Renal pelvis (tissue), 4 donors: Measurements from ENCODE around the gene MAGI2. TPM values are rescaled to one million over a fixed set of nuclear protein-coding genes. Genes with fewer than 3 reads are reported as not detected.
"Not testable (repeated sequence)": the region's sequence is repeated elsewhere in the genome, so short reads cannot be mapped to it uniquely, and the experiment has no call there.

Experiments used
- DNase-seq: peaks from one replicate; pipeline ENCODE4 v3.0.0-alpha.2; 2013
- polyA plus RNA-seq, 3 donors: library from polyadenylated mRNA; unstranded; fragments of 120-200 nt; gene quantifications; one replicate each; pipeline ENCODE4 v1.2.1, GENCODE V29; 2013; ENCODE audit not compliant: insufficient read length in 3 of 3

Gene MAGI2
- polyA plus RNA-seq, 3 donors: 33.9 to 41.0 (median 34.3) TPM

DNA sequence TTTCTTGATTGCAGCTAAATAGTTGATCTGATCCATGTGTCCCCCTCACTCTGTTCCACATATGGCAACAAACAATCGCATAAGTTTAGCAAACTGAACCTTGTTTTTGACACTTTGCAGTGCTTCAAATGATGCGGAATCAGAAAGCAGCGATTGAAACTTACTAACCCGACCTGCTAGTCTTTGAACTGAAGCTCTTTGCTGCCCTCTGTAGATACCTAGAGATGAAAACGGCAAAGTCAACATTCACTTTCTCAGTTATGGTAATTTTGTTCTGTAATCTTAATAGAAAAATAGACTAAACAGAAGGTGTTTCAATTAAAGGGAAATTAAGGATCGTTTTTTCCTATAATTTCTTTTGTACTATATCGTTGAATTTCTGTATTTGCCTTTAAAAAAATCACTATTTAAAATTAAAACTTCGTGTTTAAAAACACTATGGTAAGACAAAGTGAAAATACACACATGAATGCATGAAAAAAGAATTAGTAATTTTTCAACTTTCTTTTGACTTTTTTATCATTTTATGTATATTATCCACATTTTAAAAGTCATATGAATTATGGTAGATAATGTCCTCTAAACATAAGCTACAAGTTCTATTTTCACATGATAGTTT, 276.5 kb downstream of the MAGI2 start:
- peak; percentile 34 for DNase-seq

DNA sequence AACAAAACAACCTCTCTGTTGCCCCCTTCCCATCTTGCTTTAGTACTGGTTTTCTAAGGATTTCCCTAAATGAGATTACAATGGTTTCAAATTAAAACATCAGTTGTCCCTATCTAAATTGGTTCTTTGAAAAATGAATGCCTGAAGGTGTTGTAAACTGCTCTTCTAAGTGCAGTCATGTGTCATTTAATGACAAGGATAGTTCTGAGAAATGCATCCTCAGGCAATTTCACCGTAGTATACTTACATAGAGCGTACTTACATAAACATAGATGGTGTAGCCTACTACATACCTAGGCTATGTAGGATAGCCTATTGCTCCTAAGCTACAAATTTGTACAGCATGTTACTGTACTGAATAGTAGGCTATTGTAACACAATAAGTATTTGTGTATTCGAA, 278.1 kb downstream of the MAGI2 start:
- no peak for DNase-seq

- no peak for DNase-seq
These were observed 288.2 kb downstream of the MAGI2 start for GRCh38 chr7:79165225-79165624.

DNA sequence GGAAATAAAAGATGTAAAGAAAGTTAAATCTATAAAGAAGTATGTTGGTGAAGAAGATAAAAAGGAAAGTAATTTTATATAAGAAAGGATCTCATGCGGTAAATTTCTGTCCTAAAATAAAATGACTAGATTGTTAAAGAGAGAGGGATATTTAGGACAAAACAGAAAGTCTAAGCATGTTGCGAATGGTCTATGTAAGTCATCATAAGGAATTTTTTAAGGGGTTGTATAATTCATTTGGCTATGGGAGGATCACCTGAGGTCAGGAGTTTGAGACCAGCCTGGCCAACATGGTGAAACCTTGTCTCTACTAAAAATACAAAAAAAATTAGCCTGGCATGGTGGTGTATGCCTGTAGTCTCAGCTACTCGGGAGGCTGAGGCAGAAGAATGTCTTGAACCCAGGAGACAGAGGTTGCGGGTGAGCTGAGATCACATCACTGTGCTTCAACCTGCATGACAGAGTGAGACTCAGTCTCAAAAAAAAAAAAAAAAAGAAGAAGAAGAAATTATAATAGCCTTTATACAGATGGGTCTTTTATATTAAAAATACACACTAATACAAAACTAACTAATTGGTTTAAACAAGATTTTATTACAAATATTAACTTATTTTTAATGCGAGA, 294.3 kb downstream of the MAGI2 start:
- DNase-seq: no peak

- no peak for DNase-seq
These were observed 296.2 kb downstream of the MAGI2 start for GRCh38 chr7:79157281-79157680.

DNA sequence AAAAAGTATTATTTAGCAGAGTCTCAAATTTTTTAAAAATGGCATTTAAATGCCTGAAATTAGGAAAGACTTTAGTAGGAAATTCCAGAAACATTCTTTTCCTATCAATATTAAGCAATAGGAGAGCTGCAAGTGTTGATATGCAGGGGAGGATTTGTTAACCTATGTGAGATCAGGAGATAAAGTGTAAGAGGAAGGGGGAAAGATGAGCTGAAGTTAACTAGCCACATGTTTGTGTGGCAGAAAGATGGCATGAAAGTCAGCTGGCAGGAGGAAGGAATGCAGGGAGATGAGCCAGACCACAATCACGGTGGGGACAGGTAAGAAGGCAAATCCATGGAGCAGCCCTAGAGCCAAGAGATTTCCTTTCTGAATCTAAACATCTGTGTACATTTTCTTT, 303.6 kb downstream of the MAGI2 start:
- no peak for DNase-seq

DNA sequence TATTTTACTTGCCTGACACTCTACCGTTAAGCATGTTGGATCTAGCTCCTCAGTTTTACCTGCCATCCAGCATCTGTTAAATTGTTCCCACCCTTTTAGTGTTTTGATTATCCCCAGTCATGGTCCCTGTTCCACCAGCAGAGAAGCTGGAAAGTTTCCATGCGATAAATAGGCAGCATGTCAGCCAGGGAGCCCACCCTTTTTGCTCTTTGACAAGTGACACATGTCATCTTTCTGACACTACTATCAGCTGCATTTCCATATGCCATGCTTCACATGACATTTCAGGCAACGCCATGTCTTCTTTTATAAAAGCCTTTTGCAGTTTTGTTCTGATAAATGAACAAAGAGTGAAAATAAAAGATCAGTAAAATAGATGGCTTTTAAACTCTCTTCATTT, 310.8 kb downstream of the MAGI2 start:
- no peak for DNase-seq

DNA sequence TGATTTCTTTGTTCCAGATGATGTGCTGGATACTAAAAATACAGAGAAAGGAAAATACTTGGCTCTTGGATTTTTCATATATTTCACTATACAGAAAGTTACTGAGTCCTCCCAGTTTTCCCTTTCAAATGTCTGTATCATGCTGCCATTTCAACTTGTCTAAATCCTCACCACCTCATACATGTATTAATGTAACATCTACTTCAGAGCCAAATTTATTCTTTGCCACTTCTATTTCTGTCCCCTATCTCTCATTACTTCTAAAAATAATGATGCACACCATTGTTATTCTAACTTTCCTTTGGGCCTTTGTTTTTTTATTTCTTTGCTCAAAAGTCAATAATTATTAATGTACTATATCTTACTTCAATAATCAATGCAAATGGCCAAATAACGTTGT, 312.2 kb downstream of the MAGI2 start:
- DNase-seq: no peak

- no peak for DNase-seq
These were observed 315.5 kb downstream of the MAGI2 start for GRCh38 chr7:79137942-79138341.

GRCh38 chr7:79132844-79133451, 320.5 kb downstream of the MAGI2 start:
- DNase-seq: no peak

DNA sequence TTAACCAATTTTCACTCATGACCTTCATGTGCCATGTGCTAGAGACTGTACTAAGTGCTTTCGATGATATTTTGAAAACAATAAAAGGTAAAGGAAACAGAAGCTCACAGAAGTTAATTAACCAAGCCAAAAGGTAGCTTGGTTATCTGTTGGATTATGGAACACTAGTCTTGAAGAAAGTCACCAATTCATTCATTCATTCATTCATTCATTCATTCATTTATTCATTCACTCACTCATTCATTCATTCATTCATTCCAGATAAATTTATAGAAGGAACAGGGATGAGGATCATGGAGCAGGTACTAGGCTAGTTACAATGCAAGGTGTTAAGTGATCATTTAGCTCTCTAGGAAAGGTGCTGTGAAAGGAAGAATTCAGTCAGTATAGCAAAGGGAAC, 322.8 kb downstream of the MAGI2 start:
- no peak for DNase-seq

GRCh38 chr7:79124331-79124730, 329.1 kb downstream of the MAGI2 start:
- DNase-seq: no peak

DNA sequence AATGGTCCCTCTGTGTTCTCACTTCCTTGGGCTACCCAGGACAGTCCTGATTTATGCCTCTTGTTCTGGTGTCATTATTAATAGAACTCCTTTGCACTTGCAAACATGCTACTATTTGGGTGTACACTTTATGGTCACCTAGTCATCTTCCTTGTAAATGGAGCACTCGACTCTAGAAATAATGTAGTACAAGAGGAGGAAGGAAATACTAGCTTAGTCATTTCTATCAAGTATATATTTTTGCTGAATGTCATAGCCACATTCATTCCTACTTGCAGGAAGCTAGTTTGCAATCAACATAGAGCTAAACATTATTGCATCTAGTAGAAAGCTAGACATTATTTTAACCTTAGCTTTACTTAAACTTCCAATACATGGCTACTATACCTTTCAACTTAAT, 335.3 kb downstream of the MAGI2 start:
- DNase-seq: no peak

DNA sequence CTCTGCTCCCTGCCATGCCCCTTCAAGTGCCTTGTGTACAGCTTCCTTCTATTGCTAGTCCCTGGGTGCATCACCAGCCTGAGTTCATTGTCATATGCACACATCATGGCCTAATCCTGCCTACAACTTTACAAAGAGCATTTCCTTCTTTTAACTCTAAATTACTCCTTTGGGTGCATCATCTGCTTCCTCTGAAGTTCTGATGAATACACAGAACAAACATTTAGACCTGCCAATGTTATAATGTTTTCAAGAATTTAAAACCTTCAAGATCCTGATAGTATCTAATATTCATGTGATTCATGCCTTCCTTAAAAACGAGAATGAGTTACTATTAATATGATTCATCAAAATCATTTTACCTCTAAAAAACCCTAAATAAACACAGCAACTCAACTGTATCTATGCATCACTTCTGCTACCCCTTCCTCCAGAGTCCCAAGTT, 357.1 kb downstream of the MAGI2 start:
- no peak for DNase-seq

GRCh38 chr7:79093421-79093820, 360.0 kb downstream of the MAGI2 start:
- no peak for DNase-seq

- no peak for DNase-seq
These were observed 361.8 kb downstream of the MAGI2 start for GRCh38 chr7:79091661-79092060.

- DNase-seq: no peak
These were observed 362.5 kb downstream of the MAGI2 start for GRCh38 chr7:79091011-79091410.

GRCh38 chr7:79090543-79090942, 362.9 kb downstream of the MAGI2 start:
- no peak for DNase-seq

DNA sequence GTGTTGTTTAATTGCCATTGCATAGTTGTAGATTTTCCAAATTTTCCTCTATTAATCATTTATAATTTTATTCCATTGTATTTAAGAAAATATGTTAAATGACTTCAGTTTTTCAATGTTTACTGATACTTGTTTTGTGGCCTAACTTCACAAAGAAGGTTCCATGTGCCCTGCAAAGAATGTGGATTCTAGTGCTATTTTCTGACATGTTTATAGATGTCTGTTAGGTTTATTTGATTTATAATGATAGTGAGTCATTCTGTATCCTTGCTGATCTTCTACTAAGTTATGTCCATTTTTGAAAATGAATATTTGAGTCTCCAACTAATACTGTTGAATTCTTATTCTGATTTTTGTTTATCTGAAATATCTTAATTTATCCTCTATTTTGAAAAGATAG, 369.0 kb downstream of the MAGI2 start:
- DNase-seq: no peak

DNA sequence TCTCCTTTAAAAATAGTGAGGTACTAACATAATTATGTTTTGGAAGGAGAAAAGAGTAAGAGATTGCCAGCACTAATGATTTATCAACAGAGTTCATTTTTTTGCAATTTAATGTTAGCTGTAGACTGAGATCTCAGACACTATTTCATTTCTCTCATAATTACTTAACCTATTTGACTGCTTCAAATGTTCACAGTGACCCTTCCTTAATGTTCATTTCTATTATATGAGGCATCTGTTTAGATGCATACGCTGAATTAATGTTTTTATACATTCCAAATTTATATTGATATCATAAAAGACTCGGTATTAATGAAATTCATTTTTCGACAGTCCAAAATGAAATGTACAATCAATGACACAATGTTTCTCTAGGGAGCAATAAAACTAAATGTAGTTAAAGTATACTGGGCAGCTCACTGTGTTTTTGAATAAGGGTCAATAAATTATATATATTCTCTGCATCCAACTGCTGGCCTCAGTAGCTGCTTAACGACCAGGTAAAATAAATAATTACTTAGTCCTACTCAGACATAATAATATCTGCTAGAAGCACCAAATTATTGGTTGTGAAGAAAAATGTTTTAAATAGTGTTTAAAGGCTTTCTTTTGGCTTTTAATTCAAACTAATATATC, 373.4 kb downstream of the MAGI2 start:
- no peak for DNase-seq

DNA sequence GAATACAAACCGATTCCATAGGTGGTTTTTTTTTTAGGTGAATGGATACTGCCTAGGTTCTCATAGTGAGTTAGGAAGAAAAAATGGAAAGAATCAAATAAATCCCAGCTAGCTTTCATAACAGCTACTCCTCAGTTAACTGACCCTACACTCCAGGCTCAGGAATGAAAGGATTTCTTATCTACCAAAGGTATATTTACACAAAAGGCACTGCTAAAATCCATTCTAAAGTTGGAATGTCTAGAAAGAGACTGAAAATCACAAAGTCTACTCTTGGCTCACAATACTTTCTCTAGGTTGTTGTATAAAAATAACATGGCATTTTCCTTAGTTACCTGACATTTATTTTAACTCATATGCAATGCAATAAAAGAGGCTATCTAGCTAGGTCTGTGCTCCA, 375.2 kb downstream of the MAGI2 start:
- DNase-seq: no peak

- DNase-seq: not testable (repeated sequence)
These were observed 382.3 kb downstream of the MAGI2 start for GRCh38 chr7:79071187-79071586.

DNA sequence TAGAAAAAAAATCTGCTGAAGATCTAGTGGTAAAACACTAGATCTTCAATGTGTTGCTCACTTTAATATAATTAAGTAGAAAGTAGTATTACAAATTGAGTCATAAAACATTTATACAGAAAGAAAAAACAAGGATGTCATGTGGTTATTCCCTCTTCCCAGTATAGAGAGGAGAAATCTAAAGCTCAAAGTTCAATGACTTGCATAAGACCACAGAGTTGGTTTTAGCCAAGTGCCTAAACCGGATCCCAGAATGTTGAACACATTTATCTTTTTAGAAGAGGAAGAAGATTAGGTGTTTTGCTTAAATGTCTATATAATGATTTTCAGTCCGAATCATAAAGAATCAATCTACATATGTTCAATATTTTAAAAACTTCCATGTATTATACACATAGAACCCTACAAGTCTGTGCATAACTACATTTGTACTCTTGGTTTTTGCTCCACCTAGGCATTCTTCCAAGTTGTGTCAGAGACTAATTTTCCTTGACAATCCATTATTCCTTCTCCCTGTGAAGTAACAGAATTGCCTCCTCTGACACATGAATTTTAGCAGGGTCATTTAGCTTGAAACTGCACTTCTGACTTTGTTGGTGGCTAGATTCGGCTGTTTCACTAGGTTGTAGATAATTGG, 389.2 kb downstream of the MAGI2 start:
- DNase-seq: no peak
